ENCODE results near the gene APH1B.

GRCh38 chr15:63287109-63287508 is 9.7 kb downstream of the APH1B start:
- TF ChIP-seq CTCF (conservative IDR thresholded peaks at IDR 0.05) (no peak), EZH2 (IDR thresholded peaks at IDR 0.05; ENCODE audit: low read depth) (no peak)
